Endothelial cell of umbilical vein (primary cell): ENCODE data around the gene SART1.

Source experiments
- MYC ChIP-seq: IDR thresholded peaks from one replicate; pipeline ENCODE4 v1.6.1; 2011; ENCODE audit warnings: mild to moderate bottlenecking, low read depth, low read length
- POLR2A ChIP-seq: IDR thresholded peaks from 2 replicates; pipeline ENCODE4 v1.6.1; 2012; ENCODE audit warnings: low read depth, mild to moderate bottlenecking, control low read depth, low read length
- TF ChIP-seq, protein P1 (sequence below), 2 donors: IDR thresholded peaks; 1 replicate in 1 of 2; 2 replicates in 1 of 2; pipeline ENCODE4 v1.5.1; 2011; ENCODE audit warnings: low read length in 2 of 2, mild to moderate bottlenecking in 2 of 2, moderate library complexity in 2 of 2, control low read depth in 1 of 2, inconsistent platforms in 1 of 2, low read depth in 1 of 2; ENCODE audit not compliant: insufficient read depth in 1 of 2; ENCODE audit errors: extremely low read depth in 1 of 2

DNA sequence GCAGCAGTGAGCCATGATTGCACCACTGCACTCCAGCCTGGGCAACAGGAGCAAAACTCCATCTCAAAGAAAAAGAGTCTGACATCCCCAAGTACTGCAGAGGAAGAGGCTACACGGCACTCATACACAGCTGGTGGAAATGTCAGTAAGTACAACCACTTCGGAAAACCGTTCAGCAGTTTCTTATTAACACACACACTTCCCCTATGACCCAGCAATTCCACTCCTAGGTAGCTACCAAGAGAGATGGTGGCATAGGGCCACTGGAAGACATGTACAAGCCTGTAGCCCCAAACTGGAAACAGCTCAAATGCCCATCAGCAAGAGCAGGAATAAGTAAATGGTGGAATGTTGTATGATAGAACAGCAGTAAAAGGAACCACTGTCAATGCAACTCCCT lies 39.0 kb upstream of the SART1 start:
- TF ChIP-seq, protein P1, sequence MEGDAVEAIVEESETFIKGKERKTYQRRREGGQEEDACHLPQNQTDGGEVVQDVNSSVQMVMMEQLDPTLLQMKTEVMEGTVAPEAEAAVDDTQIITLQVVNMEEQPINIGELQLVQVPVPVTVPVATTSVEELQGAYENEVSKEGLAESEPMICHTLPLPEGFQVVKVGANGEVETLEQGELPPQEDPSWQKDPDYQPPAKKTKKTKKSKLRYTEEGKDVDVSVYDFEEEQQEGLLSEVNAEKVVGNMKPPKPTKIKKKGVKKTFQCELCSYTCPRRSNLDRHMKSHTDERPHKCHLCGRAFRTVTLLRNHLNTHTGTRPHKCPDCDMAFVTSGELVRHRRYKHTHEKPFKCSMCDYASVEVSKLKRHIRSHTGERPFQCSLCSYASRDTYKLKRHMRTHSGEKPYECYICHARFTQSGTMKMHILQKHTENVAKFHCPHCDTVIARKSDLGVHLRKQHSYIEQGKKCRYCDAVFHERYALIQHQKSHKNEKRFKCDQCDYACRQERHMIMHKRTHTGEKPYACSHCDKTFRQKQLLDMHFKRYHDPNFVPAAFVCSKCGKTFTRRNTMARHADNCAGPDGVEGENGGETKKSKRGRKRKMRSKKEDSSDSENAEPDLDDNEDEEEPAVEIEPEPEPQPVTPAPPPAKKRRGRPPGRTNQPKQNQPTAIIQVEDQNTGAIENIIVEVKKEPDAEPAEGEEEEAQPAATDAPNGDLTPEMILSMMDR (IDR thresholded peaks at IDR 0.05; ENCODE audit: extremely low read depth in 1 of 2, insufficient read depth in 1 of 2, low read depth in 1 of 2, low read length in 2 of 2): no peak
- TF ChIP-seq MYC: no peak
- no peak for TF ChIP-seq POLR2A
